ENCODE results near the gene CYP1A1. TPM values are rescaled to one million over a fixed set of nuclear protein-coding genes. Genes with fewer than 3 reads are reported as not detected.
"Not testable (repeated sequence)": the region's sequence is repeated elsewhere in the genome, so short reads cannot be mapped to it uniquely, and the experiment has no call there.

CYP1A1 gene
- total RNA-seq, 1 experiment from 2014 or later: 0.15 TPM

DNA sequence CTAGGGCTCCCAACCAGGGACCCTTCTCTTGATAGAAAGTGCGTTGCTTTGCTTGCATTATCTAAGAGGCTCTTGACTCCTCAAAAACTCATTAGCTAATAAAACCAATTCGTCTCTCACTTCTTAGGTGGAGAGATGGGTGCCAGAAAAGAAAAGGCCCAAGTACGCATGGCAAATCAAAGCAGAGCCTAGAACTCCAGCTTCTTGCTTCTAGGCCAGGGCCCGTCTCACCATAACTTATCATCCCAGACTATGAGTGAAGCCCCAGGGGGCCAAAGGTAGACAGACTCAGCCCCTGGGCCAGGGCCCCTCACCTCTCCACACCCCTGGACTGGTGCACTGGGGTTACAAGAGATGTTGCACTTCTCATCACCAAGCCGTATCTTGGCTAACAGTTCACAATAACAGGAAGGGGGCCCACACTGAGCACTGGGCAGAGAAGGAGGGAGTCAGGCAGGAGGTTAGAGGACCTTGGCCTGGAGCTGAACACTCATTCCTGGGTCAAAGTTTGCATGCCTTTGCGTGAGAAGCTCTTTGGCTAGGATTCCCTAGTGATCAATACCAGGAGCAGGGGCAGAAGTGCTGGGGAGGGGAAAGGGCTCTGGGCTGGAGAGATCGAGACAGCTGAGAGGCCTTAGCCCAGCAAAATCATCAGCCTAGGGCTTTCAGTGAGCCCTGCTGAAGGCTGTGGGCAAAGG, 5.4 kb upstream of the CYP1A1 start:
- Histone ChIP-seq H3K36me3 (ENCODE audit: control insufficient read depth, insufficient read depth, low read length) (no peaks in the 10 kb centered on the region), H3K4me3 (ENCODE audit: low read depth in 2 of 2, low read length in 2 of 2) (no peak overlapping the region), H3K9me3 (ENCODE audit: control insufficient read depth, insufficient read depth, low read depth, low read length) (no peaks in the 10 kb centered on the region), H3K27ac (ENCODE audit: low read length) (no peak overlapping the region), H3K4me1 (ENCODE audit: control insufficient read depth, insufficient read depth, low read length) (no peaks in the 10 kb centered on the region), H3K27me3 (ENCODE audit: control insufficient read depth, insufficient read depth, low read length) (no peaks in the 10 kb centered on the region; the same call in 1 of the 2 replicates)
- no peak for ATAC-seq
- in situ Hi-C loops (cut with HindIII; ENCODE audit: low pct_unique_long_range_greater_than_20kb, low sequenced_read_pairs) (no loop called here), intact Hi-C loops (cut with micrococcal nuclease; ENCODE audit: unreplicated experiment) (no loop called here)
- TF ChIP-seq TCF7L2 (IDR thresholded peaks at IDR 0.05; ENCODE audit: low read depth, low read length) (no peak), POLR2AphosphoS5 (IDR thresholded peaks at IDR 0.05; ENCODE audit: low read depth, low read length) (no peak), SIN3A (IDR thresholded peaks at IDR 0.05; ENCODE audit: borderline replicate concordance, insufficient read depth, low read depth, low read length) (no peak)
- TF ChIP-seq, protein P1, sequence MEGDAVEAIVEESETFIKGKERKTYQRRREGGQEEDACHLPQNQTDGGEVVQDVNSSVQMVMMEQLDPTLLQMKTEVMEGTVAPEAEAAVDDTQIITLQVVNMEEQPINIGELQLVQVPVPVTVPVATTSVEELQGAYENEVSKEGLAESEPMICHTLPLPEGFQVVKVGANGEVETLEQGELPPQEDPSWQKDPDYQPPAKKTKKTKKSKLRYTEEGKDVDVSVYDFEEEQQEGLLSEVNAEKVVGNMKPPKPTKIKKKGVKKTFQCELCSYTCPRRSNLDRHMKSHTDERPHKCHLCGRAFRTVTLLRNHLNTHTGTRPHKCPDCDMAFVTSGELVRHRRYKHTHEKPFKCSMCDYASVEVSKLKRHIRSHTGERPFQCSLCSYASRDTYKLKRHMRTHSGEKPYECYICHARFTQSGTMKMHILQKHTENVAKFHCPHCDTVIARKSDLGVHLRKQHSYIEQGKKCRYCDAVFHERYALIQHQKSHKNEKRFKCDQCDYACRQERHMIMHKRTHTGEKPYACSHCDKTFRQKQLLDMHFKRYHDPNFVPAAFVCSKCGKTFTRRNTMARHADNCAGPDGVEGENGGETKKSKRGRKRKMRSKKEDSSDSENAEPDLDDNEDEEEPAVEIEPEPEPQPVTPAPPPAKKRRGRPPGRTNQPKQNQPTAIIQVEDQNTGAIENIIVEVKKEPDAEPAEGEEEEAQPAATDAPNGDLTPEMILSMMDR (IDR thresholded peaks at IDR 0.05): no peak
- TF ChIP-seq, protein P2, sequence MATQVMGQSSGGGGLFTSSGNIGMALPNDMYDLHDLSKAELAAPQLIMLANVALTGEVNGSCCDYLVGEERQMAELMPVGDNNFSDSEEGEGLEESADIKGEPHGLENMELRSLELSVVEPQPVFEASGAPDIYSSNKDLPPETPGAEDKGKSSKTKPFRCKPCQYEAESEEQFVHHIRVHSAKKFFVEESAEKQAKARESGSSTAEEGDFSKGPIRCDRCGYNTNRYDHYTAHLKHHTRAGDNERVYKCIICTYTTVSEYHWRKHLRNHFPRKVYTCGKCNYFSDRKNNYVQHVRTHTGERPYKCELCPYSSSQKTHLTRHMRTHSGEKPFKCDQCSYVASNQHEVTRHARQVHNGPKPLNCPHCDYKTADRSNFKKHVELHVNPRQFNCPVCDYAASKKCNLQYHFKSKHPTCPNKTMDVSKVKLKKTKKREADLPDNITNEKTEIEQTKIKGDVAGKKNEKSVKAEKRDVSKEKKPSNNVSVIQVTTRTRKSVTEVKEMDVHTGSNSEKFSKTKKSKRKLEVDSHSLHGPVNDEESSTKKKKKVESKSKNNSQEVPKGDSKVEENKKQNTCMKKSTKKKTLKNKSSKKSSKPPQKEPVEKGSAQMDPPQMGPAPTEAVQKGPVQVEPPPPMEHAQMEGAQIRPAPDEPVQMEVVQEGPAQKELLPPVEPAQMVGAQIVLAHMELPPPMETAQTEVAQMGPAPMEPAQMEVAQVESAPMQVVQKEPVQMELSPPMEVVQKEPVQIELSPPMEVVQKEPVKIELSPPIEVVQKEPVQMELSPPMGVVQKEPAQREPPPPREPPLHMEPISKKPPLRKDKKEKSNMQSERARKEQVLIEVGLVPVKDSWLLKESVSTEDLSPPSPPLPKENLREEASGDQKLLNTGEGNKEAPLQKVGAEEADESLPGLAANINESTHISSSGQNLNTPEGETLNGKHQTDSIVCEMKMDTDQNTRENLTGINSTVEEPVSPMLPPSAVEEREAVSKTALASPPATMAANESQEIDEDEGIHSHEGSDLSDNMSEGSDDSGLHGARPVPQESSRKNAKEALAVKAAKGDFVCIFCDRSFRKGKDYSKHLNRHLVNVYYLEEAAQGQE (IDR thresholded peaks at IDR 0.05; ENCODE audit: insufficient read depth in 1 of 2, low read depth in 2 of 2, low read length in 1 of 2): no peak
- no peak for DNase-seq (ENCODE audit: low read depth, low spot score)
- BruUV-seq (replicated peaks): no TSS peak
- ChIA-PET CTCF (no interaction called here), POLR2A (interaction anchor here (0.6 kb wide), 2 partner anchors 81 to 221 kb away, joined by 3 read pairs; no protein-coding TSS in a partner anchor)

DNA sequence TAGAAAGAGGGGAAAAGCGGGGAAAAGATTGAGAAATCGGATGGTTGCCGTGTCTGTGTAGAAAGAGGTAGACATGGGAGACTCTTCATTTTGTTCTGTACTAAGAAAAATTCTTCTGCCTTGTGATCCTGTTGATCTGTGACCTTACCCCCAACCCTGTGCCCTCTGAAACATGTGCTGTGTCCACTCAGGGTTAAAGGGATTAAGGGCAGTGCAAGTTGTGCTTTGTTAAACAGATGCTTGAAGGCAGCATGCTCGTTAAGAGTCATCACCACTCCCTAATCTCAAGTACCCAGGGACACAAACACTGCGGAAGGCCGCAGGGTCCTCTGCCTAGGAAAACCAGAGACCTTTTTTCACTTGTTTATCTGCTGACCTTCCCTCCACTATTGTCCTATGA, 4.0 kb upstream of the CYP1A1 start:
- ATAC-seq; DNase-seq (ENCODE audit: low read depth, low spot score); POLR2A ChIA-PET; H3K27me3 ChIP-seq (ENCODE audit: control insufficient read depth, insufficient read depth, low read length); H3K4me1 ChIP-seq (ENCODE audit: control insufficient read depth, insufficient read depth, low read length); H3K9me3 ChIP-seq (ENCODE audit: control insufficient read depth, insufficient read depth, low read depth, low read length); H3K4me3 ChIP-seq (ENCODE audit: low read depth in 2 of 2, low read length in 2 of 2); intact Hi-C loops (cut with micrococcal nuclease; ENCODE audit: unreplicated experiment); BruUV-seq (replicated peaks); H3K36me3 ChIP-seq (ENCODE audit: control insufficient read depth, insufficient read depth, low read length); in situ Hi-C loops (cut with HindIII; ENCODE audit: low pct_unique_long_range_greater_than_20kb, low sequenced_read_pairs); H3K27ac ChIP-seq (ENCODE audit: low read length); CTCF ChIA-PET: not testable (repeated sequence)

DNA sequence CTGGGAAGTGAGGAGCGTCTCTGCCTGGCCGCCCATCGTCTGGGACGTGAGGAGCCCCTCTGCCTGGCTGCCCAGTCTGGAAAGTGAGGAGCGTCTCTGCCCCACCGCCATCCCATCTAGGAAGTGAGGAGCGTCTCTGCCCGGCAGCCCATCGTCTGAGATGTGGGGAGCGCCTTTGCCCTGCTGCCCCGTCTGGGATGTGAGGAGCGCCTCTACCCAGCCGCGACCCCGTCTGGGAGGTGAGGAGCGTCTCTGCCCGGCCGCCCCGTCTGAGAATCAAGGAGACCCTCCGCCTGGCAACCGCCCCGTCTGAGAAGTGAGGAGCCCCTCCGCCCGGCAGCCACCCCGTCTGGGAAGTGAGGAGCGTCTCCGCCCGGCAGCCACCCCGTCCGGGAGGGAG, 3.4 kb upstream of the CYP1A1 start:
- CTCF ChIA-PET; H3K27ac ChIP-seq (ENCODE audit: low read length); H3K27me3 ChIP-seq (ENCODE audit: control insufficient read depth, insufficient read depth, low read length); H3K36me3 ChIP-seq (ENCODE audit: control insufficient read depth, insufficient read depth, low read length); in situ Hi-C loops (cut with HindIII; ENCODE audit: low pct_unique_long_range_greater_than_20kb, low sequenced_read_pairs); H3K4me1 ChIP-seq (ENCODE audit: control insufficient read depth, insufficient read depth, low read length); intact Hi-C loops (cut with micrococcal nuclease; ENCODE audit: unreplicated experiment); ATAC-seq; POLR2A ChIA-PET; H3K9me3 ChIP-seq (ENCODE audit: control insufficient read depth, insufficient read depth, low read depth, low read length); H3K4me3 ChIP-seq (ENCODE audit: low read depth in 2 of 2, low read length in 2 of 2); DNase-seq (ENCODE audit: low read depth, low spot score); BruUV-seq (replicated peaks): not testable (repeated sequence)

Measured in Panc1 (cell line).